SH-SY5Y (cell line): ENCODE data around the gene BRD3OS.

Source experiments
- GATA2 ChIP-seq: IDR thresholded peaks from 2 replicates; pipeline ENCODE4 v1.6.1; 2011; ENCODE audit warnings: mild to moderate bottlenecking, low read depth, low read length
- GATA3 ChIP-seq: IDR thresholded peaks from 2 replicates; pipeline ENCODE4 v1.6.1; 2011; ENCODE audit warnings: low read depth, mild to moderate bottlenecking, low read length, moderate library complexity

- TF ChIP-seq GATA2 (no peak), GATA3 (no peak)
These were observed 44.3 kb upstream of the BRD3OS start for GRCh38 chr9:133980864-133981588.
